H1 (cell line): Measurements from ENCODE around the gene TSC22D1. TPM values are rescaled to one million over a fixed set of nuclear protein-coding genes. Genes with fewer than 3 reads are reported as not detected.

ENCODE experiments used
- CTCF ChIA-PET: fragments of 300-600 bp; sonication (Branson Sonifier 250); formaldehyde crosslinking; loops from one replicate; lab custom pipeline; 2021; ENCODE audit not compliant: partially characterized antibody; lab: Charles Lee
- POLR2A ChIA-PET: fragments of 300-600 bp; sonication (Branson Sonifier 250); formaldehyde crosslinking; loops from one replicate; lab custom pipeline; 2021; ENCODE audit warnings: inconsistent platforms; ENCODE audit not compliant: partially characterized antibody; lab: Charles Lee
- DNase-seq, 2 experiments: peaks; one replicate each; pipeline versions ENCODE4 v3.0.0 to v3.0.0-alpha.2; 2010 to 2022; ENCODE audit warnings: low spot score in 2 of 2, low read depth in 1 of 2, mixed read lengths in 1 of 2
- FAIRE-seq: peaks from 2 replicates; lab custom pipeline; 2011; peaks lifted over from hg19 to GRCh38; lab: Jason Lieb, UNC
- H2AFZ ChIP-seq: 2 replicates; pipeline ENCODE4 v1.8.1; 2012; ENCODE audit warnings: low read length, inconsistent platforms
- H2AK5ac ChIP-seq: 2 replicates; pipeline ENCODE4 v1.6.1; 2013; ENCODE audit warnings: low read depth, low read length
- H2BK120ac ChIP-seq: replicated peaks from 2 replicates; pipeline ENCODE3; 2013; ENCODE audit warnings: low read depth, low read length, inconsistent platforms
- H2BK12ac ChIP-seq: 2 replicates; pipeline ENCODE4 v1.6.1; 2013; ENCODE audit warnings: low read depth, low read length
- H2BK15ac ChIP-seq: 2 replicates; pipeline ENCODE4 v1.6.1; 2013; ENCODE audit warnings: low read length
- H2BK20ac ChIP-seq: 2 replicates; pipeline ENCODE4 v1.6.1; 2013; ENCODE audit warnings: low read length
- H2BK5ac ChIP-seq: 2 replicates; pipeline ENCODE4 v1.6.1; 2013; ENCODE audit warnings: low read depth, low read length
- H3K14ac ChIP-seq: 2 replicates; pipeline ENCODE4 v1.6.1; 2013; ENCODE audit warnings: inconsistent platforms; ENCODE audit not compliant: insufficient read length
- H3K18ac ChIP-seq: 2 replicates; pipeline ENCODE4 v1.6.1; 2013; ENCODE audit warnings: low read length; ENCODE audit errors: extremely low read depth
- H3K23ac ChIP-seq: 2 replicates; pipeline ENCODE4 v1.6.1; 2013; ENCODE audit warnings: inconsistent platforms; ENCODE audit not compliant: insufficient read length
- H3K23me2 ChIP-seq: 2 replicates; pipeline ENCODE4 v1.6.1; 2013; ENCODE audit warnings: low read depth, low read length
- H3K27ac ChIP-seq: 2 replicates; pipeline ENCODE4 v1.6.1; 2011; ENCODE audit warnings: low read depth, low read length, inconsistent platforms
- H3K27me3 ChIP-seq, 4 experiments: replicated peaks in 1 of 4; 1 replicate in 1 of 4; 2 replicates in 3 of 4; pipeline versions ENCODE4 v1.6.1 to v1.8.1; 2011 to 2013; ENCODE audit warnings: low read length in 3 of 4, mild to moderate bottlenecking in 3 of 4, inconsistent platforms in 2 of 4, mixed read lengths in 2 of 4, moderate library complexity in 1 of 4; ENCODE audit not compliant: control insufficient read depth in 3 of 4, insufficient read depth in 3 of 4; ENCODE audit errors: extremely low read depth in 1 of 4
- H3K36me3 ChIP-seq, 4 experiments: 2 replicates each; pipeline versions ENCODE4 v1.6.1 to v1.8.1; 2011 to 2013; ENCODE audit warnings: mild to moderate bottlenecking in 4 of 4, low read length in 3 of 4, moderate library complexity in 2 of 4, control low read depth in 1 of 4, inconsistent platforms in 1 of 4; ENCODE audit not compliant: insufficient read depth in 4 of 4, control insufficient read depth in 2 of 4
- H3K4ac ChIP-seq: replicated peaks from 2 replicates; pipeline ENCODE3; 2013; ENCODE audit warnings: low read length, low read depth, mixed read lengths, inconsistent platforms; ENCODE audit not compliant: insufficient read length
- H3K4me1 ChIP-seq, 4 experiments: replicated peaks in 1 of 4; 1 replicate in 1 of 4; 2 replicates in 3 of 4; pipeline versions ENCODE4 v1.6.1 to v1.8.1; 2011 to 2013; ENCODE audit warnings: low read length in 3 of 4, inconsistent platforms in 2 of 4, mixed read lengths in 1 of 4; ENCODE audit not compliant: insufficient read depth in 4 of 4, control insufficient read depth in 3 of 4
- H3K4me2 ChIP-seq, 2 experiments: 2 replicates each; pipeline versions ENCODE4 v1.6.1 to v1.8.1; 2011 to 2013; ENCODE audit warnings: low read depth in 2 of 2, low read length in 2 of 2, control low read depth in 1 of 2, inconsistent platforms in 1 of 2, mild to moderate bottlenecking in 1 of 2; ENCODE audit not compliant: insufficient read depth in 1 of 2
- H3K4me3 ChIP-seq, 4 experiments: fragments of 200-600, 300-600 bp in 1 of 4; sonication (generic), shearing (Covaris generic), sonication (Bioruptor Twin) in 1 of 4; 2 replicates each; pipeline versions ENCODE4 v1.5.1 to v1.8.1; 2011 to 2016; ENCODE audit warnings: low read length in 4 of 4, low read depth in 3 of 4, control low read depth in 2 of 4, inconsistent platforms in 2 of 4, mild to moderate bottlenecking in 2 of 4, mixed read lengths in 1 of 4, moderate library complexity in 1 of 4; ENCODE audit not compliant: insufficient read depth in 2 of 4; ENCODE audit errors: extremely low read depth in 1 of 4
- H3K56ac ChIP-seq: replicated peaks from 2 replicates; pipeline ENCODE3; 2013; ENCODE audit warnings: low read depth, mild to moderate bottlenecking, mixed read lengths, low read length, inconsistent platforms; ENCODE audit not compliant: insufficient read length
- H3K79me1 ChIP-seq: 2 replicates; pipeline ENCODE4 v1.6.1; 2013; ENCODE audit warnings: low read depth, low read length, control low read depth
- H3K79me2 ChIP-seq, 2 experiments: 2 replicates each; pipeline versions ENCODE4 v1.6.1 to v1.8.1; 2012 to 2013; ENCODE audit warnings: low read length in 2 of 2, mild to moderate bottlenecking in 2 of 2, inconsistent platforms in 1 of 2; ENCODE audit not compliant: insufficient read depth in 2 of 2, control insufficient read depth in 1 of 2
- H3K9ac ChIP-seq, 4 experiments: replicated peaks in 1 of 4; 1 replicate in 1 of 4; 2 replicates in 3 of 4; pipeline versions ENCODE4 v1.6.1 to v1.8.1; 2011 to 2013; ENCODE audit warnings: low read depth in 3 of 4, low read length in 3 of 4, control low read depth in 2 of 4, mild to moderate bottlenecking in 2 of 4, moderate library complexity in 2 of 4, inconsistent platforms in 1 of 4; ENCODE audit errors: extremely low read depth in 1 of 4
- H3K9me3 ChIP-seq, 2 experiments: 2 replicates each; pipeline versions ENCODE4 v1.6.1 to v1.8.1; 2012 to 2013; ENCODE audit warnings: mild to moderate bottlenecking in 2 of 2, moderate library complexity in 2 of 2, control low read depth in 1 of 2, inconsistent platforms in 1 of 2, low read depth in 1 of 2, low read length in 1 of 2, mixed read lengths in 1 of 2; ENCODE audit not compliant: insufficient read depth in 2 of 2
- H4K20me1 ChIP-seq, 2 experiments: replicated peaks in 1 of 2; 2 replicates each; pipeline versions ENCODE3 to v1.8.1; 2011 to 2013; ENCODE audit warnings: inconsistent platforms in 2 of 2, low read length in 2 of 2, mild to moderate bottlenecking in 1 of 2; ENCODE audit not compliant: insufficient read depth in 2 of 2, control insufficient read depth in 1 of 2
- H4K5ac ChIP-seq: 2 replicates; pipeline ENCODE4 v1.6.1; 2013; ENCODE audit warnings: low read length, low read depth, mixed read lengths, inconsistent platforms; ENCODE audit not compliant: insufficient read length
- H4K8ac ChIP-seq: 2 replicates; pipeline ENCODE4 v1.8.0; 2013; ENCODE audit warnings: mild to moderate bottlenecking, moderate library complexity, low read length, inconsistent platforms; ENCODE audit not compliant: insufficient read depth; ENCODE audit errors: extremely low read depth
- H4K91ac ChIP-seq: replicated peaks from 2 replicates; pipeline ENCODE3; 2013; ENCODE audit warnings: low read length, mixed read lengths, inconsistent platforms; ENCODE audit not compliant: insufficient read length
- ASH2L ChIP-seq: fragments of 200-600, 300-600 bp; sonication (generic); IDR thresholded peaks from one replicate; pipeline ENCODE4 v1.7.1; 2017; ENCODE audit warnings: low read length
- BRCA1 ChIP-seq: IDR thresholded peaks from 2 replicates; pipeline ENCODE4 v1.6.1; 2012; ENCODE audit warnings: low read depth, low read length, improper control_type of control experiment
- CBX8 ChIP-seq: fragments of 300-800, 300-1000 bp; sonication (generic); IDR thresholded peaks from 2 replicates; pipeline ENCODE4 v1.7.1; 2016; ENCODE audit warnings: low read depth, low read length, borderline replicate concordance
- CHD1 ChIP-seq: IDR thresholded peaks from 2 replicates; pipeline ENCODE4 v1.6.1; 2012; ENCODE audit warnings: low read depth, low read length, improper control_type of control experiment
- HDAC6 ChIP-seq: IDR thresholded peaks from one replicate; pipeline ENCODE4 v1.7.1; 2012; ENCODE audit warnings: low read depth, mild to moderate bottlenecking, inconsistent platforms, low read length, moderate library complexity
- JUND ChIP-seq: IDR thresholded peaks from 2 replicates; pipeline ENCODE4 v1.6.1; 2011; ENCODE audit warnings: mild to moderate bottlenecking, improper control_type of control experiment, low read length
- KDM4A ChIP-seq: IDR thresholded peaks from one replicate; pipeline ENCODE4 v1.7.1; 2012; ENCODE audit warnings: low read depth, mild to moderate bottlenecking, moderate library complexity, low read length, inconsistent platforms; ENCODE audit not compliant: severe bottlenecking
- MAFK ChIP-seq: IDR thresholded peaks from 2 replicates; pipeline ENCODE4 v1.6.1; 2012; ENCODE audit warnings: low read depth, mild to moderate bottlenecking, improper control_type of control experiment, low read length
- POLR2AphosphoS5 ChIP-seq: IDR thresholded peaks from 2 replicates; pipeline ENCODE4 v1.6.1; 2011; ENCODE audit warnings: low read depth, low read length
- ZNF274 ChIP-seq: IDR thresholded peaks from 2 replicates; pipeline ENCODE4 v1.7.0; 2012; ENCODE audit warnings: low read length, borderline replicate concordance; ENCODE audit errors: extremely low read depth
- WGBS, 2 experiments: shearing (Covaris generic) in 1 of 2; methylation state at CpG; one replicate each; pipeline versions ENCODE4 v1.1.6 to v1.1.7; 2013 to 2015; ENCODE audit warnings: low lambda C conversion rate in 2 of 2, mixed read lengths in 2 of 2, inconsistent platforms in 1 of 2, low coverage in 1 of 2, missing lambda C conversion rate in 1 of 2; ENCODE audit not compliant: insufficient replicate concordance in 2 of 2, insufficient coverage in 1 of 2, insufficient read length in 1 of 2; ENCODE audit errors: extremely low coverage in 1 of 2, missing lambda C conversion rate in 1 of 2; 5-methylcytosine and 5-hydroxymethylcytosine counted together
- polyA plus RNA-seq, 7 experiments: library from polyadenylated mRNA; depleted of rRNA in 3 of 7; stranded (reverse) in 5 of 7; unstranded in 2 of 7; fragments of >200 nt in 5 of 7; fragments of 200-250 nt in 2 of 7; gene quantifications; 1 replicate in 5 of 7; 2 replicates in 1 of 7; 4 replicates in 1 of 7; pipeline versions ENCODE4 v1.2.1 to v1.2.3, GENCODE V29; 2011 to 2013; ENCODE audit warnings: missing spikeins in 2 of 7, mixed read lengths in 2 of 7
- total RNA-seq: library from RNA; stranded (reverse); fragmentation: NEBNext Ultra II Directional; extraction: Animal tissue kit (Norgen Biotek cat#: 25700); gene quantifications from 2 replicates; pipeline ENCODE4 v1.2.1, GENCODE V29; 2021
- TF ChIP-seq, protein P1 (sequence below): IDR thresholded peaks from 2 replicates; pipeline ENCODE4 v1.6.1; 2012; ENCODE audit warnings: inconsistent platforms
- TF ChIP-seq, protein P2 (sequence below): IDR thresholded peaks from 2 replicates; pipeline ENCODE4 v1.6.1; 2012; ENCODE audit warnings: low read length, inconsistent platforms

The TSC22D1 gene
- total and polyA plus RNA-seq, 2 of the 8 experiments (the other 6 are each of a cell fraction or from before 2014, with no cell fraction given) = 52.6 to 80.9 TPM

DNA sequence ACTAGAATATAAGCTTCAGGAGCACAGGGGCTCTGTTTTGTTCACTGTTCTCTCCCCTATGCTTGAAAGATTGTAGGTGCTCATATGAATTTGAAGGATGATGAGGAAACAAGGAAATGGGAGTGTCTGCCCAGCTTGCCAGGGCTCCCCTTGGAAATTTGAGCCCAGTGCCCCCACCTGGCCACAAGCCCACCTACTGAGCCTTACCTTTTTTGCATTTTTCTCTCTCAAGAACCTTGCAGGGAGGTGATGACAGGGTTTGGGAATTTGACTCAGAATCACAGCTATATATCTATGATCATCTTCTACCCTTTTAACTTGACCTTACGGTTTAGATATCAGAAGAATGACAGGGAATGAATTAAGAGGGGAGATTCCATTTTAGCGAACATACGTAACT lies 168.8 kb downstream of the TSC22D1 start:
- H2BK120ac ChIP-seq = no peak overlapping the region
- no peak overlapping the region for H4K8ac ChIP-seq
- no peaks in the 10 kb centered on the region for H3K79me2 ChIP-seq
- no peaks in the 10 kb centered on the region for H4K20me1 ChIP-seq
- peak overlapping the region; percentile 63; the same call in 1 of the 2 replicates for H2BK5ac ChIP-seq
- WGBS, 2 experiments = 55% methylated on average over 3 of the region's 3 CpGs; no CpG with 5 or more reads in 1 of the 2 experiments
- peaks cover 16 to 47% (median 33%) of the 10 kb centered on the region in 4 experiments for H3K4me1 ChIP-seq
- no peak overlapping the region for H3K4ac ChIP-seq
- H3K14ac ChIP-seq = no peak overlapping the region
- H3K79me1 ChIP-seq = no peaks in the 10 kb centered on the region
- H3K18ac ChIP-seq = no peak overlapping the region
- H3K36me3 ChIP-seq = no peaks in the 10 kb centered on the region
- FAIRE-seq (no peak), DNase-seq (no peak)
- H3K27me3 ChIP-seq = no peaks in the 10 kb centered on the region
- no peak overlapping the region for H2BK12ac ChIP-seq
- H3K9ac ChIP-seq = no peak overlapping the region
- H4K91ac ChIP-seq = no peak overlapping the region
- H2BK20ac ChIP-seq = no peak overlapping the region; the same call in 1 of the 2 replicates
- no peak overlapping the region for H3K27ac ChIP-seq
- CTCF ChIA-PET = interaction anchor here (0.7 to 1.6 kb wide), 9 partner anchors 9 to 356 kb away, joined by 3 to 4 read pairs (median 3); no protein-coding TSS in a partner anchor
- no peak overlapping the region for H4K5ac ChIP-seq
- no peak overlapping the region for H3K4me2 ChIP-seq
- H2BK15ac ChIP-seq = no peak overlapping the region
- no peak overlapping the region for H3K23ac ChIP-seq
- H3K9me3 ChIP-seq = no peaks in the 10 kb centered on the region
- POLR2A ChIA-PET = interaction anchor here (0.6 to 11.1 kb wide), 5 partner anchors 8 to 95 kb away, joined by 3 to 125 read pairs (median 4); no protein-coding TSS in a partner anchor
- no peak overlapping the region for H2AFZ ChIP-seq
- H2AK5ac ChIP-seq = no peak overlapping the region
- H3K4me3 ChIP-seq = no peak overlapping the region
- no peaks in the 10 kb centered on the region; the same call in 1 of the 2 replicates for H3K23me2 ChIP-seq
- H3K56ac ChIP-seq = no peak overlapping the region
- no peak for TF ChIP-seq CBX8
- TF ChIP-seq HDAC6 = no peak
- TF ChIP-seq ASH2L = no peak
- no peak for TF ChIP-seq JUND
- TF ChIP-seq ZNF274 = no peak
- TF ChIP-seq, protein P1, sequence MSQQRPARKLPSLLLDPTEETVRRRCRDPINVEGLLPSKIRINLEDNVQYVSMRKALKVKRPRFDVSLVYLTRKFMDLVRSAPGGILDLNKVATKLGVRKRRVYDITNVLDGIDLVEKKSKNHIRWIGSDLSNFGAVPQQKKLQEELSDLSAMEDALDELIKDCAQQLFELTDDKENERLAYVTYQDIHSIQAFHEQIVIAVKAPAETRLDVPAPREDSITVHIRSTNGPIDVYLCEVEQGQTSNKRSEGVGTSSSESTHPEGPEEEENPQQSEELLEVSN = no peak
- no peak for TF ChIP-seq BRCA1
- TF ChIP-seq MAFK = no peak
- TF ChIP-seq, protein P2, sequence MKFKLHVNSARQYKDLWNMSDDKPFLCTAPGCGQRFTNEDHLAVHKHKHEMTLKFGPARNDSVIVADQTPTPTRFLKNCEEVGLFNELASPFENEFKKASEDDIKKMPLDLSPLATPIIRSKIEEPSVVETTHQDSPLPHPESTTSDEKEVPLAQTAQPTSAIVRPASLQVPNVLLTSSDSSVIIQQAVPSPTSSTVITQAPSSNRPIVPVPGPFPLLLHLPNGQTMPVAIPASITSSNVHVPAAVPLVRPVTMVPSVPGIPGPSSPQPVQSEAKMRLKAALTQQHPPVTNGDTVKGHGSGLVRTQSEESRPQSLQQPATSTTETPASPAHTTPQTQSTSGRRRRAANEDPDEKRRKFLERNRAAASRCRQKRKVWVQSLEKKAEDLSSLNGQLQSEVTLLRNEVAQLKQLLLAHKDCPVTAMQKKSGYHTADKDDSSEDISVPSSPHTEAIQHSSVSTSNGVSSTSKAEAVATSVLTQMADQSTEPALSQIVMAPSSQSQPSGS = no peak
- no peak for TF ChIP-seq CHD1
- TF ChIP-seq POLR2AphosphoS5 = no peak
- TF ChIP-seq KDM4A = no peak
